HTERT RPE-1 (cell line): ENCODE measurements around the gene COX11.

Experiments used
- in situ Hi-C: fragments of 300-500 bp; cut with MboI; formaldehyde crosslinking; loops from 4 replicates; pipeline ENCODE4 v1.14.3; 2020; ENCODE audit warnings: low sequenced_read_pairs

COX11 gene

GRCh38 chr17:54968988-54969332 lies 506 bp upstream of the COX11 start:
- in situ Hi-C loops = no loop called here

DNA sequence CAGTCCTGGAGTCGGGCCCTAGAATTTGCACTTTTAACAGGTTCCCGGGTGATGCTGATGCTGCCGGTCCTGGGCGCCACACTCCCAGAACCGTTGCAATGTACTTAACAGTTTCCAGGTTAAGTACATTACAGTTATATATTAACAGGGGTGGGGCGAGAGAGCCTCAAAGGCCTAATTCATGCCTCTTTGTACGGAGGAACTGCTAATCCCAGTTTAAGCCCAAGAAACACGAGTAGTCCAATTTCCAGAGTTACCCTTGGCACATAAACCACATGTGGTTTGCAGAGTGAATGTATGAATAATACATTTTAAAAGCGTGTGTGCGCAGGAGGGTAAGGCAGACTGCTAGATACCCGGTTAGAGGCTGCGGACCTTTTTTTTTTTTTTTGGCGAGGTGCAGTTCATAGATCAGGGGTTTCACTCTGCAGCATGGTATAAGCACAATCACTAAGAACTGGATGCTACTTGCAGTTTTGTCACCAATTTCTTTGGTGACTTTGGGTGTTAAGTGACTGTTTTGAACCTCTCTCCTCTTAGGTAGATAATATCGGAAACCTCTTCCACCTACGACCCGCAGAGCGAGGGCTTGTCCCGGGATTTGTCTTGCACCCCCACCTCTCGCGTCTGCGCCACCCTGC lies 713 bp downstream of the COX11 start:
- in situ Hi-C loops = no loop called here

- in situ Hi-C loops = no loop called here
These were observed 11.7 kb downstream of the COX11 start for GRCh38 chr17:54956791-54957190.

- in situ Hi-C loops = no loop called here
These were observed 17.2 kb downstream of the COX11 start for GRCh38 chr17:54951286-54951685.

DNA sequence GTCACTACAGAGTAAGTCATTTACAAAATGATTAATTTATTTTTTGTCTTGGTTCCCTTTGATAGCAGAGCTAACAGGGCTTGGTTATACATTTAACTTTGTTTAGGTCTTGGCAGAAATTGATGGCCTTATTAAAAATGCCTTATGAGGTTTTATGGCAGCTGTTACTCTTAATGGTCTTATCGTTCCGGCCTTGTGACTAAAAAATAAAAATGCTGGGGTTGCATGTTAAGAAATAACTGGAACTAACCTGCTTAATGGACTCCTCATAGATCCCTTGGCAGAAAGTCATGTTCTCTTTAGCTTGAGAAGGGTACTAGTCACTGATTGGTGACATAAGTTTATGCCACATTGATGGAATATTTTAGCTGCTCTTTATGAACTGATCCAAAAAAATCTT lies 18.3 kb downstream of the COX11 start:
- in situ Hi-C loops = no loop called here

DNA sequence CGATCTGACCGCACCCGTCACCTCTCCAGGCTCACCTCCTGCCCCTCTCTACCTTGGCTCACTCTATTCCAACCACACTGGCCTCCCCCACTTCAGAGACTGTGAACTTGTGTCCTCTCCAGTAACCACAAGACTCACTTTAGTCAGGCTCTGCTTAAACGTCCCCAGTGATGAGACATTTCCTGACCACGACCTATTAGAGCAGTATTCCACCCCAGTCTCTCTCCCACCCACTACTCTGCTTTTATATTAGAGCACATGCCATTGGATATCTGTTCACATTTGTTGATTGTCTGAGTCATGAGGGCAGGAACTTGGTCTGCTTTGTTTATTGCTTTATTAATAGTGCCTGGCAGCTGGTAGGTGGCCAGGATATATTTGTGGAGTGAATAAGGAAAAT lies 20.1 kb downstream of the COX11 start:
- in situ Hi-C loops = no loop called here

GRCh38 chr17:54947396-54947795 lies 21.1 kb downstream of the COX11 start:
- in situ Hi-C loops = no loop called here

DNA sequence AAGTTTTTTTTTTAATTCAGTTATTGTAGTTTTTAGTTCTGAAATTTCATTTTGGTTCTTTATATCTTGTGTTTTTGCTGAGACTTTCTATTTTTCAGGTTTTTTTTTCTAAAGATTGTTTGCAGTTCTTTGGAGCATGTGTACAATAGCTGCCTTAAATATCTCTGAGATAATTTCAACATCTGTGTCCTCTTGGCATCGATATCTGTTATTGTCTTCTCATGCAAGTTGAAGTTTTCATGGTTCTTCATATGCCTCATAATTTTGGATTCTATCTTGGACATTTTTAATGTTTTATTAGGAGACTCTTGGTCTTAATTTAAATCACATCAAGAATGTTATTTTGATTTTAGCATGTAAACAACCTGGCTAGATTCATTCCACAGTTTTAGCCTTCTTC lies 22.8 kb downstream of the COX11 start:
- in situ Hi-C loops = no loop called here

- in situ Hi-C loops = no loop called here
These were observed 23.2 kb downstream of the COX11 start for GRCh38 chr17:54945231-54945630.

DNA sequence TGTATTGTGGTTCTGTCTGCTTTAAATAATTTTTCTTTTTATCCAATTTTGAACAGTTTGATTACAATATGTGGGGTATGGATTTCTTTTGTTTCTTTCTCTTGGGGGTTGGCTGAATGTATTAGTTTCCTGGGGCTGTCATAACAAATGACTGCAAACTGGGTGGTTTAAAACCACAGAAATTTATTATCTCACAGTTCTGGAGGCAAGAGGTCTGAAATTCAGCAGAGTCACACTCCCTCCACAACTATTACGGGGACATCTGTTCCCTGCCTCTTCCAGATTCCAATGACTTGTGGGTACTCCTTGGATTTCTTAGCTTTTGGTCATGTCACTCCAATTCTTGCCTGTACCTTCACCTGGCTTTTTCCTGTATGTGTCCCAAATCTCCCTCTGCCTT lies 23.7 kb downstream of the COX11 start:
- in situ Hi-C loops = no loop called here

DNA sequence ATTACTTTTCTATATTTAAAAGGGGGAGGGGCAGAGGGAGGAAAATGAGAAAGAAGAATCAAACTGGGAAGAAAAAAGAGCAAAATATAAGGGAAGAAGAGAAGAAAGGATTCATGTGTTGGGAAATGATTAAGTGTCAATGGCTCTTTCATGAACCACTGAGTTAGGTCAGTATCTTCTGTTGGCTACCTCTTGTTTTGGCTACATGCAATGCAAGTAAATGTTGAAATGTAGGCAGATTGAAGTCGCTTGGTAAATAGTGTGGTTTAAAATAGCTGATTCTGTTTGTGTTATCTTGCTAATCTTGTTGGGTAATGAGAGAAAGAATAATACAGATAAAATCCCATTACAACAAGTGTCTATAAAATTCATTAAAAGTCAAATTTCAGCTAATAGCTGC lies 27.2 kb downstream of the COX11 start:
- in situ Hi-C loops = no loop called here

- in situ Hi-C loops = no loop called here
These were observed 31.0 kb downstream of the COX11 start for GRCh38 chr17:54937426-54937825.

DNA sequence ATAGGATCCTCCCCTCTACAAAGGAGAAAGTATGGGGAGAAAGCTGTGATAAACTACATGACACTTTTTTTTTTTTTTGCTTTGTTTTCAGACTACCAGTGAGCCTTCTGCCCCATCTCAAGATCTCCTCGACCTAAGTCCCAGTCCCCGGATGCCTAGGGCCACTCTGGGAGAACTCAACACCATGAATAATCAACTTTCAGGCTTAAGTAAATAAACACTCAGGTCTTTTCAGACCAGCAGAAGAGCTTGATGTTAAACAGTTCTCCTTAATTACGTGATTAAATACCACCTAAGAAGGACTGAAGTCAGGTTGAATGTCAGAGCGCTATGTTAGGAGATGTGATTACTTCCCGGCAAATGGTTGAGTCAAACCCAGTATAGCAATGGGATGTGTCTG lies 31.4 kb downstream of the COX11 start:
- in situ Hi-C loops = no loop called here

GRCh38 chr17:54935471-54935870 lies 33.0 kb downstream of the COX11 start:
- in situ Hi-C loops = no loop called here

DNA sequence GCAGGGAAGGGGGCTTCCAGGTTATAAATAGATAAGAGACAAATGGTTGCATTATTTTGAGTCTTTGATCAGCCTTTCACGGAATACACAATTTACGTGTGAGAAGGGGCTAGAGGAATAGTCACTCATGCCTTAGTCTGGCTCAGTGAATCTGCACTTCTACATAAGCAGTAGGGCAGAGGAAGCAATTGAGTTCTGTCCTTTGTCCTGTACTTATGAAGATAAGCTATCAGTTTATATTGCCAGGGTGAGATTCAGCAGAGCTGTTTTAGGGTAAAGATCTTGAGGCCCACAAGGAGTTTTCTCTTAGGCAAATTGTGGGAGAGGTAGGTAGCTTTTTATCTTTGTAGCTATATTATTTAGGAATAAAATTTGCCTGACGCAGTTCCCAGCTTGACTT lies 34.5 kb downstream of the COX11 start:
- in situ Hi-C loops = no loop called here

- in situ Hi-C loops = no loop called here
These were observed 35.7 kb downstream of the COX11 start for GRCh38 chr17:54932711-54933110.

DNA sequence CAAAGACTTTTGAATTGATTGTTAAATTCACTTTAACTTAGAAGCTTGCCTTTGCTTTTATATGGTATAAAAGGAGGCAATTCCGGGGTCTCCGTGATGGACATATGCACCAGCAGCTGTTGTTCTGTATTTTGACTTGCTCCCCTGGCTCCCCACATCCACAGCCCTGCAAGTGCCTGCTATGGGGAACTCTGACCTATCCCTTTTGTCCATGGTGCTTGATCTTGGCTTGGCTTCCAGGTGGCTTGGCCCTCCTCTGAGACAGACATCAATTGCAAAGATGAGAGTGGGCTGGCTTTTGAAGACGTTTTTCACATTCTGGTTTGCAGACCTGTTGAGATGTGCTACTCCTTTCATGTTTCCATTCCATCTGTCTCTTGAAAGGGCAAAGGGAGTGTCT lies 40.9 kb downstream of the COX11 start:
- in situ Hi-C loops = no loop called here

- in situ Hi-C loops = no loop called here
These were observed 44.0 kb downstream of the COX11 start for GRCh38 chr17:54924405-54924804.

- in situ Hi-C loops = no loop called here
These were observed 47.6 kb downstream of the COX11 start for GRCh38 chr17:54920819-54921218.

- in situ Hi-C loops = no loop called here
These were observed 49.0 kb downstream of the COX11 start for GRCh38 chr17:54919425-54919824.

DNA sequence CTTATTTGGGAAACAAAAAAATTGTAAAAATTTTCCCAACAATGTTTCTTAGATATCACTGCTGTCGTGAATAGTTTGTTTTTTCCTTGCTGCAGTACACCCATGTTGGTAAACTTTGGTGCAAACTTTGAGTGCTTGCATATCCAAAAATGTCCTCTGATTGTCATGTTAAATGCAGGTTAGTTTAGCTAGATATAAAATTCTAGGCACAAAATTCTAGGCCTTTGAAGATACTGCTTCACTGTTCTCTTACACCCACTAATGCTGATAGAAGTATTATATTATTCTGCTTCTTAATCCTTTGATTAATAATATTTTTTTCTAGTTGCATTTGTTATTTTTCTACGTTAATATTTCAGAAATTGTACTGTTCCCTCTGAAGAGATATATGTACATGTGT lies 51.7 kb downstream of the COX11 start:
- in situ Hi-C loops = no loop called here
